ENCODE results near the gene CACNA2D3.

CACNA2D3 gene

GRCh38 chr3:54641226-54642014 lies 519.1 kb downstream of the CACNA2D3 start:
- FAIRE-seq (no peak), DNase-seq (ENCODE audit: insufficient read length, low spot score) (no peak)
- TF ChIP-seq PAX5 (IDR thresholded peaks at IDR 0.05; ENCODE audit: insufficient read depth, low read length, severe bottlenecking) (no peak), POLR2A (IDR thresholded peaks at IDR 0.05; ENCODE audit: low read depth, low read length) (no peak), SPI1 (IDR thresholded peaks at IDR 0.05; ENCODE audit: low read depth, low read length) (no peak), POU2F2 (IDR thresholded peaks at IDR 0.05; ENCODE audit: low read depth, low read length) (no peak), TAF1 (IDR thresholded peaks at IDR 0.05; ENCODE audit: low read depth, low read length) (no peak), POLR2AphosphoS5 (IDR thresholded peaks at IDR 0.05; ENCODE audit: low read depth, low read length) (no peak)

GRCh38 chr3:54642147-54642546 lies 519.8 kb downstream of the CACNA2D3 start:
- no peak for TF ChIP-seq SPI1 (IDR thresholded peaks at IDR 0.05; ENCODE audit: low read depth, low read length)
- no peak for TF ChIP-seq POLR2AphosphoS5 (IDR thresholded peaks at IDR 0.05; ENCODE audit: low read depth, low read length)
- no peak for TF ChIP-seq PAX5 (IDR thresholded peaks at IDR 0.05; ENCODE audit: insufficient read depth, low read length, severe bottlenecking)
- no peak for TF ChIP-seq POLR2A (IDR thresholded peaks at IDR 0.05; ENCODE audit: low read depth, low read length)
- no peak for TF ChIP-seq POU2F2 (IDR thresholded peaks at IDR 0.05; ENCODE audit: low read depth, low read length)
- TF ChIP-seq TAF1 (IDR thresholded peaks at IDR 0.05; ENCODE audit: low read depth, low read length), result no peak

DNA sequence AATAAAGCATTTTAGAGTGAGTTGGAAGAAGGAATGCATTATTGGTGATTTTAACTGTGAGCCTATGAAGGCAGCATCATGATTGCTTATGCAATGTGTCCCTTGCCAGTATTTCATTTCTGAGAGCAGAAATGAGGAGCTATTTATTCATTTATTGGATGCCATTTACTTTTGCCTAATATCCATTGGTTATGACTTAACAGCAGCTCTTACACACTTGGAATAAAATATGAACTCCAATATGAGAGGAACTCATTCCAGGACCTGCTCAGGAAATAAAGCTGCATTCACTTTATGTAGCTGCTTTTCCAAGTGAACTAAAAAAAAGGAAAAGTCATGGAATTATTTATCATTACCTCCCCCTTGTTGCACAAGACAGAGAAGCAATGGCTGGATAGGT lies 525.4 kb downstream of the CACNA2D3 start:
- FAIRE-seq, result no peak
- TF ChIP-seq POLR2AphosphoS5 (IDR thresholded peaks at IDR 0.05; ENCODE audit: low read depth, low read length) (no peak), PAX5 (IDR thresholded peaks at IDR 0.05; ENCODE audit: insufficient read depth, low read length, severe bottlenecking) (no peak), POLR2A (IDR thresholded peaks at IDR 0.05; ENCODE audit: low read depth, low read length) (no peak), SPI1 (IDR thresholded peaks at IDR 0.05; ENCODE audit: low read depth, low read length) (no peak), POU2F2 (IDR thresholded peaks at IDR 0.05; ENCODE audit: low read depth, low read length) (no peak), TAF1 (IDR thresholded peaks at IDR 0.05; ENCODE audit: low read depth, low read length) (no peak)
- DNase-seq (ENCODE audit: insufficient read length, low spot score), result no peak

More at GRCh38 chr3:54642147-54642546, 519.8 kb downstream of the CACNA2D3 start:
- FAIRE-seq (no peak), DNase-seq (ENCODE audit: insufficient read length, low spot score) (no peak)

- FAIRE-seq, result no peak
- no peak for DNase-seq (ENCODE audit: insufficient read length, low spot score)
- TF ChIP-seq PAX5 (IDR thresholded peaks at IDR 0.05; ENCODE audit: insufficient read depth, low read length, severe bottlenecking) (no peak), POLR2A (IDR thresholded peaks at IDR 0.05; ENCODE audit: low read depth, low read length) (no peak), SPI1 (IDR thresholded peaks at IDR 0.05; ENCODE audit: low read depth, low read length) (no peak), POLR2AphosphoS5 (IDR thresholded peaks at IDR 0.05; ENCODE audit: low read depth, low read length) (no peak), TAF1 (IDR thresholded peaks at IDR 0.05; ENCODE audit: low read depth, low read length) (no peak), POU2F2 (IDR thresholded peaks at IDR 0.05; ENCODE audit: low read depth, low read length) (no peak)
These were observed 527.2 kb downstream of the CACNA2D3 start for GRCh38 chr3:54649551-54649950.

DNA sequence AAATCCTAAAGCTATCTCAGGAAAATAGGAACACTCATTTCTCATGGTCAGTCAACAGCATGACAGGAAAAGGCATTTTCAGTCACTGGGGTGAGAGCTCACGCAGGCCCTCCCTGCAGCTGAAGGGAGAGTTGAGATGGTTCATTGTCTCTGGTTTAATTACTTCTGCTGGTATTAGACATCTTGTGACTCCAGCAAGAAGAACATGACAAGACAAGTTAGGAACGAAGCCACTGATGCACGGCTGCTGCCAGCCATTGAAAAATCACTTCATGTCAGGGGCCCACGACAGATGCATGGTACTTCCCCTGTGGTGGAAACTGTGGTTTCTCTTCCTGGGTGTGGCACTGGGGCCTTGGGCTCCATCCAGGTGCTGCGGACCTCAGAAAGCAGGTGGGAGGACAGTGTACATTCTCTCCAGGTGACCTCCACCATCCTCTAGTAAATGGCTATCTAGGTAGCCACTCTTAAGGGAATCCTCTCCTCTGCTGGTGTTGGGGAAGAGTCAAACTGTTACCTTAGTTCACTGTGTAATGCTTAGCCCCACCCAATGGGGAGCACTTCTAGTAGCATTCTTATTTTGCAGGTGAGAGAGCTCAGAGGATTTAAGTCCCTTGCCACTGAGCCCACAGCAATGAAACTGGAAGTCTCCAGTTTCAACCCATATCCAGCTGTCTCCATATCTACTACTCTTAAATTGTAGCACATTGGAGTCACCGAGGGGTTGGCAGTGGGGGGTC lies 531.3 kb downstream of the CACNA2D3 start:
- DNase-seq (ENCODE audit: insufficient read length, low spot score) (no peak), FAIRE-seq (no peak)
- TF ChIP-seq POLR2AphosphoS5 (IDR thresholded peaks at IDR 0.05; ENCODE audit: low read depth, low read length), result no peak
- TF ChIP-seq POU2F2 (IDR thresholded peaks at IDR 0.05; ENCODE audit: low read depth, low read length), result no peak
- no peak for TF ChIP-seq POLR2A (IDR thresholded peaks at IDR 0.05; ENCODE audit: low read depth, low read length)
- TF ChIP-seq TAF1 (IDR thresholded peaks at IDR 0.05; ENCODE audit: low read depth, low read length), result no peak
- TF ChIP-seq SPI1 (IDR thresholded peaks at IDR 0.05; ENCODE audit: low read depth, low read length), result no peak
- TF ChIP-seq PAX5 (IDR thresholded peaks at IDR 0.05; ENCODE audit: insufficient read depth, low read length, severe bottlenecking), result no peak

DNA sequence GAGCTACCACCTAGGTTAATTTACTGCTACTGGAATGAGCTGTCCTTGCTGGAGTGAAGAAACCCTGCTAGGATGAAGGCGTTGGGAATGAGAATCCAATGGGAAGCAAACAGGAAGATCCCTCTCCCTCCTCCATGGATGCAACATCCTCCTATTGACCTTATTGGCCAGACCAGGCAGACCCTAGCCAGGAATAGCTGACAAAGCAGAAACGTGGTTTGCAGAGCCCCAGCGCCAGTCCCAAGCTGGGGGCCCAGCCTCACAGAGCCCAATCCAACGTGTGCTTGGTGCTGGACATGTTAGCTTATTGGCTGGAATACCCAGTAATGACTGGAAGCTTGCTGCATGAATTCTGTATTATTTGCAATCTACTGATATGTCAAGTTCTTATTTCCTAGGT lies 532.4 kb downstream of the CACNA2D3 start:
- DNase-seq (ENCODE audit: insufficient read length, low spot score) (no peak), FAIRE-seq (no peak)
- TF ChIP-seq POLR2AphosphoS5 (IDR thresholded peaks at IDR 0.05; ENCODE audit: low read depth, low read length) (no peak), TAF1 (IDR thresholded peaks at IDR 0.05; ENCODE audit: low read depth, low read length) (no peak), SPI1 (IDR thresholded peaks at IDR 0.05; ENCODE audit: low read depth, low read length) (no peak), PAX5 (IDR thresholded peaks at IDR 0.05; ENCODE audit: insufficient read depth, low read length, severe bottlenecking) (no peak), POU2F2 (IDR thresholded peaks at IDR 0.05; ENCODE audit: low read depth, low read length) (no peak), POLR2A (IDR thresholded peaks at IDR 0.05; ENCODE audit: low read depth, low read length) (no peak)

DNA sequence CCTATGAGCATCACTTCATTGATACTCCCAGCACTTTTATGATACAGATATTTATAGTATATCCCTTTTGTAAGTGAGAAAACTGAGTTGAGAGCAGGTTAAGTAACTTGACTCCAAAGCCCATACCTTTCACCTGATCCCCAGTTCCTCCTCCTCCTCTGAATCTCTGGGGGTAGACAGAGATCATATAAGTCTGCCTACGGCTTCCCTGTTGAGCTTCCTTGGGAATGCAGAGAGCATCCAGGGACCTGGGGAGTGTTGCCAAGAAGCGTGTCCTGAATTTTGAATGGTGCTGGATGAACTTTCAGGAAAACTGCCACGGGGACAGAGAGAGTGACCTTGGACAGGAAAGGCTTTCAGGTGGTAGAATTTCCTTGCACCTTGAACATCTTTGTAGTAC lies 537.0 kb downstream of the CACNA2D3 start:
- no peak for TF ChIP-seq POLR2A (IDR thresholded peaks at IDR 0.05; ENCODE audit: low read depth, low read length)
- TF ChIP-seq SPI1 (IDR thresholded peaks at IDR 0.05; ENCODE audit: low read depth, low read length), result no peak
- TF ChIP-seq TAF1 (IDR thresholded peaks at IDR 0.05; ENCODE audit: low read depth, low read length), result no peak
- no peak for TF ChIP-seq POLR2AphosphoS5 (IDR thresholded peaks at IDR 0.05; ENCODE audit: low read depth, low read length)
- TF ChIP-seq POU2F2 (IDR thresholded peaks at IDR 0.05; ENCODE audit: low read depth, low read length), result no peak
- TF ChIP-seq PAX5 (IDR thresholded peaks at IDR 0.05; ENCODE audit: insufficient read depth, low read length, severe bottlenecking), result no peak

DNA sequence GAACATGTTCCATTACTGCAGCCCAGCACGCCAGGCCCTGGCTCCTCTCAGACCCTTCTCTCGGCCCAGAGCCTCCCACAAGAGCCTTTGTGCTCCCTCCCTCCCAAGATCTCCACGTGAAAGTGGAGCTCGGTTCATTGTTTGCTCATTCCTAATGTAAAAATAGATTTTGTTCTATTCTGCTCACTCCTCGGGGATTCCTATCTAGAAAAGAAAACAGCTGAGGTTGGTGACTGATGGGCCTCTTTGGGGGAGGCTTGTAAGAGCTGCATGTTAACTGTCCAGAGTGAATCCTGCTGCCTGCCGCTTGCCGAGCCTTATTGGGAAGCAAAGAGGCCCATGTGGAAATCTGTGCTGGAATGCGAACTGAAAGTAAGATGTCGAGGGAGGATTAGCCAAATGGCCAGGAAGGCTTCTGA lies 538.4 kb downstream of the CACNA2D3 start:
- TF ChIP-seq POLR2AphosphoS5 (IDR thresholded peaks at IDR 0.05; ENCODE audit: low read depth, low read length), result no peak
- TF ChIP-seq SPI1 (IDR thresholded peaks at IDR 0.05; ENCODE audit: low read depth, low read length), result no peak
- no peak for TF ChIP-seq POU2F2 (IDR thresholded peaks at IDR 0.05; ENCODE audit: low read depth, low read length)
- TF ChIP-seq PAX5 (IDR thresholded peaks at IDR 0.05; ENCODE audit: insufficient read depth, low read length, severe bottlenecking), result no peak
- FAIRE-seq (no peak), DNase-seq (ENCODE audit: insufficient read length, low spot score) (no peak)

More for the DNA sequence above, 537.0 kb downstream of the CACNA2D3 start:
- DNase-seq (ENCODE audit: insufficient read length, low spot score) (no peak), FAIRE-seq (no peak)

DNA sequence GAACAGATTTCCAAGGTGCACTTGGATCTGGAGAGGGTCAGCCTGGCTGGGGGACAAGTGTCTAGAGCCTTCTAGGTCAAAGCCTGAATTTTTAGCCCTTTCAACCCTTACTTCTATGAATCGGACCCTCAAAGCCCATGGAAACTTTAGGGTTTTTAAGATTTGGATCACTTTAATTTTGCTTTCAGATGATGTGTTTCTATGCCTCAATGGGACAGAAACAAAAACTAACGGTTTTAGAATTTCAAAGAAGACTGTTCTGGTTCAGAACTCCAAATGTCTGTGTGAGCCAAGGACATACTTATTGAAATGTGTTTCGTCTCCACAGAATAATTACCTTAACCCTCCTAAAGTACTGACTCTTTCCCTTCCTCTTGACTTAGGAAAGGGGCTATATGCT lies 538.8 kb downstream of the CACNA2D3 start:
- DNase-seq (ENCODE audit: insufficient read length, low spot score) (no peak), FAIRE-seq (no peak)
- TF ChIP-seq SPI1 (IDR thresholded peaks at IDR 0.05; ENCODE audit: low read depth, low read length) (no peak), PAX5 (IDR thresholded peaks at IDR 0.05; ENCODE audit: insufficient read depth, low read length, severe bottlenecking) (no peak), POLR2A (IDR thresholded peaks at IDR 0.05; ENCODE audit: low read depth, low read length) (no peak), POLR2AphosphoS5 (IDR thresholded peaks at IDR 0.05; ENCODE audit: low read depth, low read length) (no peak), TAF1 (IDR thresholded peaks at IDR 0.05; ENCODE audit: low read depth, low read length) (no peak), POU2F2 (IDR thresholded peaks at IDR 0.05; ENCODE audit: low read depth, low read length) (no peak)

All from GM12891 (cell line).